Brain pericyte (primary cell): ENCODE measurements around the gene MRPL55.

Experiments
- DNase-seq: peaks from one replicate; pipeline ENCODE4 v3.0.0-alpha.2; 2012; ENCODE audit warnings: low read depth, low spot score

The MRPL55 gene

GRCh38 chr1:228070851-228071250 is 38.2 kb downstream of the MRPL55 start:
- no peak for DNase-seq

DNA sequence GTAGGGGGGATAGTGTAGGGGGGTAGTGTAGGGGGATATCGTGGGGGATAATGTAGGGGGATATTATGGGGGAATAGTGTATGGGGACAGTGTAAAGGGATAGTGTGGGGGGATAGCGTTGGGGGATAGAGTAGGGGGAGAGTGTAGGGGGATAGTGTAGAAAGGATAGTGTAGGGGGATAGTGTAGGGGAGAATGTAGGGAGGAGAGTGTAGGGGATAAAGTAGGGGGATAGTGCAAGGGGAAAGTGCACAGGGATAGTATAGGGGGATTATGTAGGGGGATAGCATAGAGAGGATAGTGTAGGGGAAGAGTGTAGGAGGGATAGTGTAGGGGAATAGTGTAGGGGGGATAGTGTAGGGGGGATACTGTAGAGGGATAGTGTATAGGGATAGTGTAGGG is 38.9 kb downstream of the MRPL55 start:
- no peak for DNase-seq

DNA sequence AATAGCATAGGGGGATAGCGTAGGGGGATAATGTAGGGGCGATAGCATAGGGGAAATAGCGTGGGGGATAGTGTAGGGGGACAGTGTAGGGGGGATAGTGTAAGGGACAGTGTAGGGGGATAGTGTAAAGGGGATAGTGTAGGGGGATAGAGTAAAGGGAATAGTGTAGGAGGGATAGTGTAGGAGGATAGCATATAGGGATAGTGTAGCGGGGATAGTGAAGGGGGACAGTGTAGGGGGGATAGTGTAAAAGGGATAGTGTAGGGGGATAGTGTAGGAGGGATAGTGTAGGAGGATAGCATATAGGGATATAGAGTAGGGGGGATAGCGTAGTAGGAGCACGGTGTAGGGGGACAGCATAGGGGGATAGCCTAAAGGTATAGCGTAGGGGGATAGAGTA is 40.7 kb downstream of the MRPL55 start:
- no peak for DNase-seq

DNA sequence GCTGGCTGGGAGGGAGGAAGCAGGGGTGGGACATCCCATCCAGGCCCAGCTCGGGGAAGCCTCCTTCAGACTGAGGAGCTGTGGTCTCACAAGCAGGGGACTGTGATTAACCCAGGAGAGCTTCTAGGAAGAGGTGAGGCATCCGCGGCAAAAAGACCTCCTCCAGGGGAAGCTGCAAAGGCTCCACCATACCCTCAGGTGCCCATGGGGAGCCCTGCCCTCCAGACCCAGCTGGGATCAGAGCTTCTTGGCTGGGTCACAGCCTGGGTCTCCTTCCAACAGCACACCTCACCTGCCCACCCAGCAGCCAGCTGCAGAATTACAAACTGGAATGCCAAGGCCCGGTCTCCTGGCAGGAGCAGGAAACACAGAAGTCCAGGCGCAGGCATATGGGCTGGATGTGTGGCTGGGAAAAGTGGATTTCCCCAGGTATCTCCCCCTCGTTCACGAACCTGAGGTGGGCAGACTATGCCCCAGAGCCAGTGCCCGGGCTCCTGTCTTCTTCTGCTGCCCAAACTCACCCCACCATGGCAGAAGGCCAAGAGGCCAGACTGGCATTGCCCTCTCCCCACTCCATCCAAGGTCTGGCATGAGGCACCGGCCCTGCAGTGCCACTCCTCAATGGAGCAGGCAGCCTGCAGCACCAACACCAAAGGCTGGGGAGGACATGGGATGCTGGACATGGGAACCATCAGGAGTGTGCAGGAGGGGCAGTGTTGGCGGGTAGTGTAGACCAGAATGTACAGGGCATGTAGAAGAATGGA is 42.0 kb downstream of the MRPL55 start:
- no peak for DNase-seq

- DNase-seq, result no peak
Measured at GRCh38 chr1:228066416-228066815, 42.7 kb downstream of the MRPL55 start.

DNA sequence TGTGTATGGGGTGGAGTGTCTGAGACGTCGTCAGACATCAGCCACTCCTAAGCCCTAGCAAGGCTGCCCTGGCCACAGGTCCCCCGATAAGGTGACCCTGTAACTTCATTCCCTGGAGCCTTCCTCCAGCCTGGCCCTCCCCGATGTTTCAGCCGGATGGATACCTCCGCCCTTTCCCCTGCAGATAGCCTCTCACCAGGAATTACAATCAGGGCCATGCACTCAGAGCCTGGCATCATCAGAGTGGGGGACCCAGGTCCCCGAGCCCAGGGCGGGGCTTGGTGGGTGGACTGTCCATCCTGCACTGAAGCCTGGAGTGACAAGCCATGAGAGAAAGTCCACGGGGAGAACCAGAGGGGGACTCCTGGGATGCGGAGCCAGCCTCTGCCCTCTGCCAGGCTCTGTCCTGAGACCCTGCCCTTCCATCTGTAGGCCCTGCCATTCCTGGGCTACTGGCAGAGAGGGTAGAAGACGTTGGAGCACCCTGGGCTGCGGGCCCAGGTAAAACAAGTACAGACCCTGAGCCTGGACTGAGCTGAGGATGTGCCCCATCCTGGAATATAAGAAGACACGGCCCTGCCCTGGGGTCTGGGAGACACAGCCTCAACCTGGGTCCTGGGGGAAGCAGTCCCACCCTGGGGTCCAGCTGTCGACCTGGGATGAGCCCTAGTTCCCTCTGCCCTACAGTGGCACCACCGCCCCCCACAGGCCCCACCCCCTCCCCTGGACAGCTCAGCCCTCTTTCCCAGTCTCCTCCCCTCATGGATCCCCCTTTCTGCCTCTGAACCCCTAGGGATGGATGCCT is 43.4 kb downstream of the MRPL55 start:
- no peak for DNase-seq

DNA sequence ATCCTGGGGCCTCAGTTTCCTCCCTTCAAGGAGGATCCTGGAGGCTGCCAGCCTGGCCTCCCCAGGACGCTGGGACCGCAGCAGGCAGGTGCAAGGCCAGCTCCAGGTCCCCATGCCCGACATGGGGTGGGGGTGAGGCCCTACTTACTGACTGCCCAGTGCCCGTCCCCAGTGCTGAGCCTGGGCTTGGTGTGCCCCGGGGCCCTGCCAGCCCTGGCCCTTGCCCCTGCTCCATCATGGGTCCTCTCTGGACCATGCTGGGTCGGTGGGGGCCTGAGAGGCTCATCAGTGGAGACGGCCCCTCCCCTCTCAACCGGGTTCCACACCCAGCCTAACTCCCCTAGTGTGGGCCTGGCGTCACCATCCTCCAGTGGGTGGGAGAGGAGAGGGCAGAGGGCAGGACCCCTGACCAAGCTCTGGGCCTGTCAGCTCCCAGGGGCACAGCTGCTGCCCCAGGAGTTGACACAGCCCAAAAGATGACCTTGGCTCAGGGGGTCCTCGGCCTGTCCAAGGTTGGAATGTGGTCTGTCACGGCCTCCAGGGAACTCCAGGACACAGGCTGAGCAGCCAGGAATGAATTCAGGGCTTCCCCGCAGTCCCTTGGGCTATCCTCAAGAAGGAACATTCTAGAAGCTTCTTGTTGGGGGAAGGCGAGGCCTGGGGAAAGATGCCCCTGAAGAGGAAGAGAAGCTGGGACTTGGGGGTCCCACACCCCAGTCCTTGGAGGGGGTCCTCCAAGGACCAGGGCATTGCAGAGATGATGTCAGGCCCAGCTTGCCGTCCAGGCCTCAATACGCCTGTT is 44.2 kb downstream of the MRPL55 start:
- DNase-seq, result no peak

DNA sequence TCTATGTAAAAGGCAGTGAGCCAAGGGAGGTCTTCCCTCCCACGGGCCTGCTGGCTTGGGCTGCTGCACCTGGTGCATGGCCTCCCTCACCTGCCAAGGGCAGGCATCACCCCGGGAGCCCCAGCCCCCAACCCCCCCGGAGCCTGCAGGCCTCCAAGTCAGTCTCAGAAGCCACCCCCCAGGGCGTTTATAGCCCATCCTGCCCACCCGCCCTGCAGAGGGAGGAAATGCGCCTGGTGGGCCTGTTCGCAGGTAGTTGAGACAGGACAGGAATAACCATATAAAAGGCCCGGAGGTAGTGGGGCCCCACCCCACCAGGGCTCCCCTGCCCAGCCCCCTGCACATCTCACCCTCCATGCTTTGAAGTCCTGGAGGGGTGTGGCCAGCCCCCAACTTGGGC is 44.8 kb downstream of the MRPL55 start:
- no peak for DNase-seq

DNA sequence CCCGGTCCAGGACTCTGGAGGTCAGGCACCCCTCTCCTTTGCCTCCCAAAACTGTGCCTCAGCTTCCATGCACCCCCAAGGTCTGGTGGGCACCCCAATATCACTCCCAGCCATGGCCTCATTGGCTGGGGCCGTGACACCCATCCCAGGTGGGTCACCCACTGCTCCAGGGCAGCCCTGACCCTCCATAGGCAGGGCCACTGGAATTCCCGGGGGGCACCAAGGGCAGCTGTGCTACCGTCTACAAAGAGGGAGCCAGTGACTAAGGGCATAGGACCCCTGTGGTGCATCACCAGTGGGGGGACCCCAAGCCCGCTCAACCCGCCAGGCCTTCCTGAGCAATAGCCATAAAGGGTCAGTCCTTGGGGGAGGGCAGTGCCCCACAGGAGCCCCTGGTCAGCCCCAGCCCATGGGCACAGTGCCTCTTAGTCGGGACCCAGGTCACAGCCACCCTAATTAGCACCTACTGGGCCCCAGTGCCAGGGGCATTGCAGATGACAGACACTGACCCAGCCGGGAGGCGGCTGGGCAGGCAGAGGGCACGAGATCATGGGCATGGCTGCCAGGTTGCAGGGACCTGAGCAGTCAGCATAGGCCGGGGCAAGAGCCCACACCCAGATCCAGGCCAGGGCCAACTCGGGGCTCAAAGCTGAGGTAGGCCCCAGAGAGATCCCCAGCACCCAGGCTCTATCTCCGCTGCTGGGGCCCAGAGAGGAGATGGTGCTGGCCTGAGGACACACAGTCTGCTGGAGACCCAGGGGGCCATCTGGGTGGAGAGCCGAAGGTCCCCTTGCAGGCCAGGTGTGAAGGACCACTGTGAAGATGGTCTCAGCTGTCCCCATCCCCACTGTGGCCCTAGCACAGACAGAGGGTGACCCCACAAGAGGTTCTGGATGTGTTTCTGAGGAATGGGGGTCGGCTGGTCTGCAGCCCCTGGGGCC is 45.6 kb downstream of the MRPL55 start:
- no peak for DNase-seq

DNA sequence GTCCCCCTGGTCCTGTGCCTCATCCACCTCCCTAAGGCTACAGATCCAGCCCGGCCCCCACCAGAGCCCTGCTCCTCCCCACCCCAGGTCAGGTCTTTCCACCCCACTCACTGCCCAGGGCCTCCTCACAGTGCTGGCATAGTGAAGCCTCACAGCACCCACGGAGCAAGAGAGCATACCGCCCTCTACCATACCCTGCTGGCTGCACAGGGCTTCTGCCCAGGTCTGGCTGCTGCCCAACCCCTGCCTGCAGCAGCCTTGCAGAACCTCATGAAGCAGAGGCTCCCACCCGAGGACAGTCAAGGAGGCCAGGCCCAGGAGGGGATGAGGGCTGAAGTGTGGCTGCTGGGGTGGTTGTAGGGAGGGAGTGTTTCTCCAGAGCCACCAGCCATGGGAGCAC is 46.3 kb downstream of the MRPL55 start:
- DNase-seq, result no peak

DNA sequence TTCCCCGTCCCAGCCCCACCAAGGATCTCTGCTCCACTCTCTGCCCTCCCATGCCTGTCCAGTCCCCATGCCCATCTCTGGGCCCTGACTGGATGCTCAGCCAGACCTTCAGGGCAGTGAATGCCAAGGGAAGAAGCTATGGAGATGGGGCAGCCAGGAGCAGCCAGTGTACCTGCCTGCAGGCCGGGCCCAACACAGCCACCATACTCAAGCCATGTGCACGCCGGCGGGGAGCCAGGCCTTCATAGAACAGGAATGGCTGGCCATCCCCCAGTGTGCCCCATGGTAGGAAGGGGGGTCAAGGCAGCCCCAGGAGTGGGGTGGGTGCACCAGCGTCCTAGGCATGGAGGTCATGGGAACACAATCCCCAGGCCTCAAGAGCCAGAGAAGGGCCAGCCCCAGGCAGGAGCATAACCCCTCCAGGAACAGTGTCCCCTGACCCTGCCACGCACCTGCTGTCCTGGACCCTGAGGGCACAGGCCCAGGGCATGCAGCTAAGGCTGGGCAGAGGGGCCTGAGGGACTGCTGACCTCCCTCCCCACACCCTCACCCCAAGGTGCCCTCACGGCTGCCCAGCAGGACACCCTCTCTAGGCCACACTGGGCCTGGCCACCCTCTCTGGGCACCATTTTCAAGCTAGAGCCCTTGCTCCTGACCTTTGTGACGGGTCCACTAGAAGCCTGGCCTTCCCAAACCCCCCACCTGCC is 46.9 kb downstream of the MRPL55 start:
- no peak for DNase-seq

DNA sequence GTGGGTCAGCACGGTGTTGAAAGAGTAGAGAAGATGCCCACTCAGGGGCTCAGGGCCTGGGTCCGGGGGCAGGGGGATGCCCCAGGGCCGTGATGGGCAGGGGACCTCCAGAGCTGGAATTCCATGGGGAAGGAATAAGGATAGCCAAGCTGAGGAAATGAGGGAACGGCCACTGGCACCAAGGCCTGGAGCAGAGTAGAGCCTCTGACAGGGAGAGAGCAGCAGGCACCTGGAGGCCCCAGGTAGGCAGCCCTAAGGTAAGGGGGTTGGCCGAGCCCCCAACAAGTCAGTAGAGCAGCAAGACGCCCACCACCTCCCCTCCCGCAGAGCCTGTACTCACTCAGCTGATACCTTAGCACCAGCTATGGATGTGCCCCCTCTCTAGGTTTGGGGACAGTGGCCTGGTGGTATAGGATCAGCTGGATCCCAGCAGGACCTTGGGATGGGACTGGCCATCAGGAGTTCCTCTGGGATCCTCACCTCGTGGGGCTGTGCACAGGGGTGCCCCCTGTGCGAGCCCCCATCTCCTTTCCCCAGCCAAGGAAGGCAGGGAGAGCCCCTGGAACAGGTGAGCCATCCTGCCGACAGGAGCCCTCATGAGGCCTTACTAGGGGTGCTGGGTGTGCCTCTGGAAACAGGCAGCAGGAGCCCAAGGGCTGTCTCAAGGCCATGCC is 47.6 kb downstream of the MRPL55 start:
- no peak for DNase-seq

DNA sequence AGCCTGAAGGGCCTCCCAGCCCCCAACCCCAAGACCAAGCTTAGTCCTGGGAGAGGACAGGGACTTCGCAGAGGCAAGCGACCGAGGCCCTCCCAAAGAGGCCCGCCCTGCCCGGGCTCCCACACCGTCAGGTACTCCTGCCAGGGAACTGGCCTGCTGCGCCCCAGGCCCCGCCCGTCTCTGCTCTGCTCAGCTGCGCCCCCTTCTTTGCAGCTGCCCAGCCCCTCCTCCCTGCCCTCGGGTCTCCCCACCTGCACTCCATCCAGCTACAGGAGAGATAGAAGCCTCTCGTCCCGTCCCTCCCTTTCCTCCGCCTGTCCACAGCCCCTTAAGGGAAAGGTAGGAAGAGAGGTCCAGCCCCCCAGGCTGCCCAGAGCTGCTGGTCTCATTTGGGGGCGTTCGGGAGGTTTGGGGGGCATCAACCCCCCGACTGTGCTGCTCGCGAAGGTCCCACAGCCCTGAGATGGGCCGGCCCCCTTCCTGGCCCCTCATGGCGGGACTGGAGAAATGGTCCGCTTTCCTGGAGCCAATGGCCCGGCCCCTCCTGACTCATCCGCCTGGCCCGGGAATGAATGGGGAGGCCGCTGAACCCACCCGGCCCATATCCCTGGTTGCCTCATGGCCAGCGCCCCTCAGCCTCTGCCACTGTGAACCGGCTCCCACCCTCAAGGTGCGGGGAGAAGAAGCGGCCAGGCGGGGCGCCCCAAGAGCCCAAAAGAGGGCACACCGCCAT is 48.5 kb downstream of the MRPL55 start:
- no peak for DNase-seq

DNA sequence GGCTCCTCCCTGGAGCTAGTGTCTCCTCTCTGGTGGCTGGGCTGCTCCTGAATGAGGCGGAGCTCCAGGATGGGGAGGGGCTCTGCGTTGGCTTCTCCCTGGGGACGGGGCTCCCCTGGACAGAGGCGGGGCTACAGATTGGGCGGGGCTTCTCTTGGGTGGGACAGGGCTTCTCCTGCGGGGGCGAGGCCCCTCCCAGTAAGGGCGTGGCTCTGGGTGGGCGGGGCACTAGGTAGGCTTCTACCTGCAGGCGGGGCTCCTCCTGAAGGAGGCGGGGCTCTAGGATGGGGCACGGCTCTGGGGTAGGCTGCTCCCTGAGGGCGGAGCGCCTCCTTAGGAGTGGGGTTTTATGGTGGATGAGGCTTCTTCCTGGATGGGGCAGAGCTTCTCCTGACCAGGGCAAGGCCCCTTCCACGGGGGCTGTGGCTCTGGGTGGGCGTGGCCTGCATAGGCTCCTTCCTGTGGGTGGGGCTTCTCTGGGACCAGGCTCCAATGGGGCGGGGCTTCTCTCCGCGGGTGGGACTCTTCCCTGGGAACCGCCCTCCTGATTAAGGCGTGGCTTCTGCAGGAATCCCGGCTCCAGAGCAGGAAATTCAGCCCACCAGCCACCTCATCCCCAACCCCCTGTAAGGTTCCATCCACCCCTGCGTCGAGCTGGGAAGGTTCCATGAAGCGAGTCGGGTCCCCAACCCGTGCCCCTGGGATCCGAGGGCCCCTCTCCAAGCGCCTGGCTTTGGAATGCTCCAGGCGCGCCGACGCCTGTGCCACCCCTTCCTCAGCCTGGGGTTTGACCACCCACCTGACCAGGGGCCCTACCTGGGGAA is 49.3 kb downstream of the MRPL55 start:
- DNase-seq, result no peak

GRCh38 chr1:228058949-228059633 is 50.0 kb downstream of the MRPL55 start:
- no peak for DNase-seq

DNA sequence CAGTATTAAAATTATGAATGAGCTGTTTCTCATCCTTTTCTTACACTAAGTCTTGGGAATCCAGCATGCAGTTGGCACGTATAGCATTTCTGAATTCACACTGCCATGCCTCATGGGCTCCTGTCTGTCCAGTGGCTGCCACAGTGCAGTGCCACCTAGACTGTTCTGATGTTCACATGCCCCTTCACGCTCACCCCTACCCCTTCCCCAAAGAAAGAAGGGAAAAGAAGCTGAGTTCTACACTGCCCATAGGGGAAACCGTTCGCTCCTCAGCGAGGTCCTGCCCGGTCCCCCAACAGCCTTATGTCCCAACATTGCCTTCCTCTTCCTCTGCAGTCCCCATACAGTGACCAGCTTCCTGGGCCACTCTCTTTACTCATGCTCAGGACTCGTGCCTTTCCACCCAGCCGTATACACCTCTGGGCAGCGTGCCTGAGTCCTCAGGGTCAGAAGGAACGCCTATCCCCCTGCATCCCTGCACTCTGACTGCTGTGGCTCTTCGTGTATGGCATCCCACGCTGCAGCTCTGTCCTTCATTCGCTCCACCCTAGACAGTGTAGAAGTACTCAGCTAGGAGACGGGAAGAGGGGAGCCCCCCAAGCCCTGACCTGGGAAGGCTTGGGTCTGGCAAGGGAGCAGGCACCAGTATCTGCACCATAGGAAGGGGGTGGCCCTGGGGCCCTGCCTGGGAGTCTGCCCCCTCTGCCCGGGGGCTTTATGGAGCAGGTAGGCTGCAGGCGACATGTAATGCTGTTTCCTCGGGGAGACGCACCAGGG is 50.7 kb downstream of the MRPL55 start:
- no peak for DNase-seq
